ENCODE results near the gene GAN.
A peak's percentile ranks its signal among the peaks of the same experiment; 100 is the strongest.

The GAN gene

GRCh38 chr16:81357711-81358260 lies 43.0 kb downstream of the GAN start:
- H3K27ac ChIP-seq = no peak overlapping the region
- TF ChIP-seq, protein P1, sequence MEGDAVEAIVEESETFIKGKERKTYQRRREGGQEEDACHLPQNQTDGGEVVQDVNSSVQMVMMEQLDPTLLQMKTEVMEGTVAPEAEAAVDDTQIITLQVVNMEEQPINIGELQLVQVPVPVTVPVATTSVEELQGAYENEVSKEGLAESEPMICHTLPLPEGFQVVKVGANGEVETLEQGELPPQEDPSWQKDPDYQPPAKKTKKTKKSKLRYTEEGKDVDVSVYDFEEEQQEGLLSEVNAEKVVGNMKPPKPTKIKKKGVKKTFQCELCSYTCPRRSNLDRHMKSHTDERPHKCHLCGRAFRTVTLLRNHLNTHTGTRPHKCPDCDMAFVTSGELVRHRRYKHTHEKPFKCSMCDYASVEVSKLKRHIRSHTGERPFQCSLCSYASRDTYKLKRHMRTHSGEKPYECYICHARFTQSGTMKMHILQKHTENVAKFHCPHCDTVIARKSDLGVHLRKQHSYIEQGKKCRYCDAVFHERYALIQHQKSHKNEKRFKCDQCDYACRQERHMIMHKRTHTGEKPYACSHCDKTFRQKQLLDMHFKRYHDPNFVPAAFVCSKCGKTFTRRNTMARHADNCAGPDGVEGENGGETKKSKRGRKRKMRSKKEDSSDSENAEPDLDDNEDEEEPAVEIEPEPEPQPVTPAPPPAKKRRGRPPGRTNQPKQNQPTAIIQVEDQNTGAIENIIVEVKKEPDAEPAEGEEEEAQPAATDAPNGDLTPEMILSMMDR (conservative IDR thresholded peaks at IDR 0.05) = no peak

DNA sequence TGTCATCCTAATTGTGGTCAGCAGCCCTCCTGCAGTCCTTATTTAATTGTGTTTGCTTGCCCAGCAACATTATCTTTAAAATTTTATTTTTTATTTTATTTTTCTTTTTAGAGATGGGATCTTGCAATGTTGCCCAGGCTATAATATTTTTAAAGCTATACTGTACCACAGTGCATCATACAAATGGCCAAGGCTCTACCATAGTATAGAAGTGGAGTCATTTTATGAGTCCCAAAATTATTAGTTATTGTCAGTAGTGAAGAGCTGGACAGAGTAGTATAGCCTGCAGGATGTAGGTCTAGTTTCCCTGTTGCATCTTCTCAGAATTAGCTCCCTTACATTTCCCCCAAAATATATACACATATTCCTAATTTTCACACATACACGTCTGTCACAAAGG lies 44.1 kb downstream of the GAN start:
- no peak overlapping the region for H3K27ac ChIP-seq
- TF ChIP-seq, protein P1 (conservative IDR thresholded peaks at IDR 0.05) = no peak

DNA sequence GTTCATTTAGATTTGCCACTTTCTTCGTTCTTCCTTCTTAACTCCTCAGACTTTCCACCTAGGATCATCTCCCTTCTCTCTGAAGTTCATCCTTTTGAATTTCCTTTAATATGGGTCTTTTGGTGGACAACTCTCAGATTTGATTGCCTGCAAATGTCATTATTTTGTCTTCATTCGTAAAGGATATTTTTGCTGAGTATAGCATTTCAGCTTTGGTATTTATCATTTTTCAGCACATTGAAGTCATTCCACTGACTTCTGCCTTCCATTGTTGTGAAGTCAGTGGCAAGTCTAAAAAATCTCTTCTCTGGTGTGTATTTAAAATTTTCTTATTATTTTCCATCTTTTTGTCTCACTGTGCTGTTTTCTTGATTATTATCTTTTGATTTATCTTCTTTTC lies 45.4 kb downstream of the GAN start:
- H3K27ac ChIP-seq = no peak overlapping the region
- TF ChIP-seq, protein P1 (conservative IDR thresholded peaks at IDR 0.05) = no peak

GRCh38 chr16:81365731-81366130 lies 51.0 kb downstream of the GAN start:
- no peak overlapping the region for H3K27ac ChIP-seq
- TF ChIP-seq, protein P1 (conservative IDR thresholded peaks at IDR 0.05) = no peak

DNA sequence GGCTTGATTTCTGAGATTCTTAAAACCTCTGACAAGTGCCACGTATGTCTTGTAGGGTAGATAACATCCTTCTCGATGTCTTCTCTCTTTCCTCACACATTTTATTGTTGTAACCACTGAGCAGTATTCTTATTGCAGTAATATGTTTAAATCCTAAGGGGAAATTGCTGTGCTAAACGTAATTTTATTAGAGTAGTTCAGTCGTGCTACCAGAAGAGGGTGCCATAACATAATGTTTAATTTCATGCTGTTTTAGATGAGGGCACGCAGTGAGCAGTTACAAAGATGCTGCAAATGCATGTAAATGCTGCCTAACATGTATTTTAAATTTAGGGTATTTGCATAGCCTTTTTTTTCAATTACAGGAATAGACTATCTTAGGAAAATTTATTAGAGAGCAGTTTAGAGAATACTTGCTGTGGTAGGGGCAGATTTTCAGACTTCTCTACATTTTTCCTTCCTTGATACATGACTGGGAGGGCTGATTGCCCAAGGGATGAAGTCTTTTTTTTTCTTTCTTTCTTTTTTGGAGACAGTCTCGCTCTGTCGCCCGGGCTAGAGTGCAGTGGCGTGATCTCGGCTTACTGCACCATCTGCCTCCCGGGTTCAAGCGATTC lies 51.7 kb downstream of the GAN start:
- TF ChIP-seq, protein P1 (conservative IDR thresholded peaks at IDR 0.05) = peak; percentile 65
- no peak overlapping the region for H3K27ac ChIP-seq

DNA sequence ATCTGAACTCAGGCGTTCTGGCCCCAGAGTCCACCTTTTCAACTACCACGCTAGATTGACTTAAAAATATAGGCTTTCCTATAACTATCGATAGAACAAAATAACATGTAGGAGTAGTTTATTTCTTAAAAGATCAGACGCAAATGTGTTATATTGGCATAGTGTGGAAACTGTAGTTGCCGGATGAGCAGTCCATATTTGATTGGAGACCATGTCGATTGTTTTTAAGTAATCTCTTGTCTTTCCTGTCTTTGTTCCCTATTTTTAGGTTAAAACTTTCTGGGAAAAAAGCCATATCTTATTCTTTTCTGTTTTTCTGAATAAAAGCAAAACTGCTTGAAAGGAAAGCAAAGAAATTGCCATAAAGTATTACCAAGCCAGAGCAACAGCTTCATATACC lies 53.1 kb downstream of the GAN start:
- TF ChIP-seq, protein P1 (conservative IDR thresholded peaks at IDR 0.05) = no peak
- H3K27ac ChIP-seq = no peak overlapping the region

- no peak overlapping the region for H3K27ac ChIP-seq
- TF ChIP-seq, protein P1 (conservative IDR thresholded peaks at IDR 0.05) = no peak
Observed at GRCh38 chr16:81369888-81370504, 55.2 kb downstream of the GAN start.
